Stimulated activated CD8-positive, alpha-beta memory T cell treated with anti-CD3 and anti-CD28 coated beads, Interleukin-4, amount 100 ng/mL, for 24 hours (primary cell): Measurements from ENCODE around the gene EZH1.
A peak's percentile ranks its signal among the peaks of the same experiment; 100 is the strongest.

Experiments used
- DNase-seq: peaks from one replicate; pipeline ENCODE4 v3.0.0-alpha.2; 2020; ENCODE audit warnings: low read depth

The EZH1 gene

DNA sequence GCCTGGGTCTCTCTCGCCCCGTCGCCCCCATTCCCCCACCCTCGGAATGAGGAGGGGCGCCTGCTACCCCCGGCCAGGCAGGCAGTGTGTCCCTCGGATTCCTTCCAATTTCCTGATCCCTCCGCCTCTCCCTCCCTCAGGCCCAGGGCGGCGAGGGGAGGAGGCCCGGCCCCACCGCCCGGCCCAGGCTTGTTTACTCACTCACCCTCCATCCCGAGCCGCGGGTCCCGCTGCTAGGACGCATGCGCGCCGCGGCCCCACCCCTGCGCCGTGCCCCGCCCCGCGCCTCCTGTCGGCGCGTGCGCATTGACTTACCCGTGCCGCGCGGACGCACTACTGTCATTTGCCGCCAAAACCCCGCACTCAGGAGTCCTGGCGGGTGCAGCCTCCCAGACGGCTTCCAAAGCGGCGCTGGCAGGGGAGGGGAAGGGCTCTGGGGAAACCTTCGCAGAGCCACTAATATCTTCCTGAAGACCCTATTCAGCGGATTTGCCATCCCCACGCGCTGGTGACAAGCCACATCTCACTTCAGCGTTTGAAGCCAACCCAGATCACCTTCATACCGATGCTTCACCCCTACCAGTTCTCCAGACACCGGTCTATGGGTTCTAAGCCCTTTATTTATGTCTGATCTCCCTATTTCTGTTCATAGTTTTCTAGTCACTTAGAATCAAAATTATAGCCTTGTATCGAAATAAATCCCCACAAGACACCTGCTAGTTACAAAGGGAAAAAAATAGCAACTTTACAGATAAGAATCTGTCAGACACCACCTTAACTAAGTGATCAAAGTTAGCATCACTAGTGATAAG, at the start of gene EZH1:
Gene EZH1 (minus strand): TSS at position 235 of the 812 bp plus-strand sequence. CDS start 16,099 bp downstream, outside the sequence.
- DNase-seq: peak; percentile 81

DNA sequence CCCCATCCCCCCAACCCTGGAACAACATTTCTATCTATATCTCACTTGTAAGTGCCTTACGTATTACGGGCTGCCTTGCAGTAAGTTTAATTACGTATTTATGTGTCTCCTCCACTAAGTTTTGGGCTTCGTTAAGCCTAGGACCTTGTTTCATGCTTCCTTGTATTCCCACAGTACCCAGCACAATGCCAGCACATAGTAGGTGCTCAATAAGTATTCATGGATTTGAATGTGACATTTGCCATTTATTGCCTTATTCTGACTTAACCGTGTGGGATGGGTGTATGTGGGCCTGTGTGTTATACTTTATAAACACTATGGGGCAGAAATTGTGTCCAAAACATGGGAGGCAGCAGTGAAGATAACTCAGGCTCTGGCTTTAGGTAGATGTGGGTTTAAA, 47.7 kb upstream of the EZH1 start:
- no peak for DNase-seq

DNA sequence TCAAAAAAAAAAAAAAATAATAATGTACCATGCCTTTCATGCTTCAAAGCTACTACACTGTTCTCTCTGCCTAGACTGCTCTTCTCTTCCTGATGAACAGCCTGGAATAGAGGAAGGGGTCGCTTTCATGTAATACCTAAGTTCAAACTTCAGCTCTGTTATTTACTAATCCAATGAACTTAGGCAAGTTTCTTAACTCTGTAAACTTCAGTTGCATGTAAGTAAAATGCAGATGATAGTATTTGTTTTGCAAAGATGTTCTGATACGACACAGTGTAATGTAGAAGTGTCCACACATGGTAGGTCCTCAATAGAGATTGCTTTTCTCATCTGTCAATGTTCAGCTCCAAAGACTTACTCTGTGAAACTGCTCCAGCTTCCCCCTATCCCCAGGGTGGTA, 47.1 kb upstream of the EZH1 start:
- DNase-seq: no peak

DNA sequence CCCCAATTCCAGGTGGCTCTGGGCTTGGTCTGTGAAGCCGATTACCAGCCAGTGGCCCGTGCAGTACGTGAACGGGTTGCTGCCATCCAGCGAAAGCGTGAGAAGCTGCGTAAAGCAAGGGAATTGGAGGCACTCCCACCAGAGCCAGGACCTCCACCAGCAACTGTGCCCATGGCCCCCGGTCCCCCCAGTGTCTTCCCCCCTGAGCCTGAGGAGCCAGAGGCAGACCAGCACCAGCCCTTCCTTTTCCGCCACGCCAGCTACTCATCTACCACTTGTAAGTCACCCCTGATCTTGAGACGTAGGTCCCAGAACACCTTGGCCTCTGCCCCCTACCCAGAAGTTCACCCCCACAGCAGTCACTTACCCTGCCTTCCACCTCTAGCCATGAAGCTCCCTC, 42.4 kb upstream of the EZH1 start:
- DNase-seq: no peak

DNA sequence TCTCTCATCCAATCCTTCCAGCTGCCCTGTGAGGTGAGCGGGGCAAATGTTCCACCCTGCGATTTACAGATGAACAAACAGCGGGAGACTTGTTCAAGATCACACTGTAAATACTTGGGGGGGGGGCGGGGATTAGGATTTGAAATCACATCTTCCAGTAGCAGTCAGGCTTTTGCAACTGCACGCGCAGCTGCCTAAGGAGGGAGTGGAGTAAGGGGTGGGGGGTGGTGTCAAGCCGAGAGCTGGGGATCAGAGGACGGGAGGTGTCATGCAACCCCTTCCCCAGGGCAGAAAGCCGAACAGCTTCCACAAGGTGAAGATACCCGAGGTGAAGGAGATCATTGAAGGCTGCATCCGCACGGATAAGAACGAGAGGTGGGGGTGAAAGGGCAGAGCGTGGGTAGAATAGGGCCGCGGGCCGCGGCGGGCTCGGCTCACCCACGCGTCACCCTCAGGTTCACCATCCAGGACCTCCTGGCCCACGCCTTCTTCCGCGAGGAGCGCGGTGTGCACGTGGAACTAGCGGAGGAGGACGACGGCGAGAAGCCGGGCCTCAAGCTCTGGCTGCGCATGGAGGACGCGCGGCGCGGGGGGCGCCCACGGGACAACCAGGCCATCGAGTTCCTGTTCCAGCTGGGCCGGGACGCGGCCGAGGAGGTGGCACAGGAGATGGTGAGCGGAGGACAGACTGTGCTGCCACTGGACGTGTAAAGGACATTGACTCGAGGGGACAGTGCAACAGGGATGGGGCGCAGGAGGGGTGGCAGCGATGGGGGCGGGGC, 40.2 kb upstream of the EZH1 start:
- no peak for DNase-seq

DNA sequence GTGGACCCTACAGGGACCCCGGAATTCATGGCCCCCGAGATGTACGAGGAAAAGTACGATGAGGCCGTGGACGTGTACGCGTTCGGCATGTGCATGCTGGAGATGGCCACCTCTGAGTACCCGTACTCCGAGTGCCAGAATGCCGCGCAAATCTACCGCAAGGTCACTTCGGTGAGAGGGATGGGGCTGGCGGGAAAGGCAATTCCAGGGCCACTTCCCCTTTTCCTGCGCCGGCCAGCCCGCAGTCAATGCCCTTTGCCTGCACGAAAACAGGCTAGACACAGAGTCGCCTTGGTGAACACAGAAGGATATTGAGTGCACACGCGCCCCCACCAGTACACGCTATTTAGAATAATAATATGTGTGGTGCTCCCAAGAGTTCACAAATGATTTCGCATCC, 39.6 kb upstream of the EZH1 start:
- DNase-seq: no peak

DNA sequence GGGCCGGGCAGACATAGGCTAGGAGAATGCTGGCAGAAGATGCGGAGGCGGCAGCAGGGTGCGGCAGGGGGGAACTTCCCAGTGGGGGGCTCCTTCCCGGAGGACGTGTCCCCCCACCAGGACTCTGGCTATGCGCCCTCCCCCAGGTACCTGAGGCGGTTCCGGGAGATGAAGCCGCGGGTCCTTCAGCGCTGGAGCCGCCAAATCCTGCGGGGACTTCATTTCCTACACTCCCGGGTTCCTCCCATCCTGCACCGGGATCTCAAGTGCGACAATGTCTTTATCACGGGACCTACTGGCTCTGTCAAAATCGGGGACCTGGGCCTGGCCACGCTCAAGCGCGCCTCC, 38.9 kb upstream of the EZH1 start:
- no peak for DNase-seq

DNA sequence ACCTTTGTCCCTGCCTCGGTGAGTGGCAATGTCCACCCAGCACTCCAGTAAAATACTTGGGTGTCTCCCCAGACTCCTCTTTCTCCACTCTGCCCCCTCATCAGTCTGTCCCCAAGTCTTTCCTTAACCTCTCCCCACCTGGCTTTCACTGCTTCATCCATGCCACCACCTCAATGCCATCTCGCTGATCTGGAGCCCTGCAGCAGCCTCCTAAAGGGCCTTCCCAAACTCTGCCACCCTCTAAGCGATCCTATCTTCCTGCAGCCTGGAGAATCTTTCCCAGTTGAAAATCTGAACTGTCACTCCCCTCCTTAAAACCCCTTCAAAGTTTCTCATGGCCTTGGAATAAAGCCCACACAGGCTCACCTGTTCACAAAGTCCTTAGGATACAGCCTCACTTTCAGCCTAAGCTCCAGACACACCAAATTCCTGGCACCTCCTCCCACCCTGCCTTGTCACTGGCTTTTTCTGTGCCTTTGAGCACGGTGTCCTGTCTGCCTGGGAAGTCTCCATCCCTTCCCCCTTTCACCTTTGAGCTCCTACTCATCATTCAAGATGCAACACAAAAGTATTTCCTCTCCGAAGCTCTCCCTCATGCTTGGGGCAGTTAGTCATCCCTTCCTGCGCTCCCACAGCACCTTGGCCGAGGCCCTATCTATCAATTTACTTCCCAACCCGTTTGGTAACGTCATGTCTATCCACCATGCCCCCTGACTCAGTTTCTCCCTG, 38.4 kb upstream of the EZH1 start:
- DNase-seq: no peak

DNA sequence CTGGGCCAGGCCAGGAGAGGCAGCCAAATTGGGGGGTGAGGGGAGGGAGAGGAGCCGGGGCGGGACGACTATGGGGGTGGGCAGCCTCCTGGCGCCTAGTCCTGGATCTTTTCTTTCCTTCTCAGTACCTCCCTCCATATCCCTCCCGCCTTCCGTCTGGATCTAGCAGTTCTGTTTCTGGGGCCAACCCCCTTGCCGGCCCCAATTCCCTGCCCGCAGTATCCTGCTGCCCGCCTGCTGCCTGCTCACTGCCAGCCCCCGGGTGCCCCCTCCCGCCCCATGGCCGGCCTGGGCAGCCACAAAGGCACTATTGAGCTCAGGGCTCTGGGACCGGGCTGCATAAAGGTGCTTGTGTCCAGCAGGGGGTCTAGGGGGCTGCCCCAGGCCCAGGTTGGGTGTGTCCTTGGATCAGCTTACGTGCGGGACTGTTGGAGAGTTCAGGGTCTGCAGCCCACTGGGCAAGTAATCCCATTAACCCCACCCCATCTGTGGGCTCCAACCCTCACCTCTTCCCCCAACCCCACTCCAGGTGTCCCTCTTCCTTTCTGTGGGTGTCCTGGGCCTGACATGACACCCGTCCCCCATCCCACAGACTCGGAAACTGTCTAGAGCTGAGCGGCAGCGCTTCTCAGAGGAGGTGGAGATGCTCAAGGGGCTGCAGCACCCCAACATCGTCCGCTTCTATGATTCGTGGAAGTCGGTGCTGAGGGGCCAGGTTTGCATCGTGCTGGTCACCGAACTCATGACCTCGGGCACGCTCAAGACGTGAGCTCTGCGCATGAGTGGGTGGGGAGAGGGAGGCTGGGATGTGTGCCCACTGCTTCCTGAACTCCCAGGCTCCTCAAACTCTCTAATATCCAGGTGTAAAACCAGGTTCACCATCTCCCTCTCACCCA, 37.6 kb upstream of the EZH1 start:
- DNase-seq: no peak

DNA sequence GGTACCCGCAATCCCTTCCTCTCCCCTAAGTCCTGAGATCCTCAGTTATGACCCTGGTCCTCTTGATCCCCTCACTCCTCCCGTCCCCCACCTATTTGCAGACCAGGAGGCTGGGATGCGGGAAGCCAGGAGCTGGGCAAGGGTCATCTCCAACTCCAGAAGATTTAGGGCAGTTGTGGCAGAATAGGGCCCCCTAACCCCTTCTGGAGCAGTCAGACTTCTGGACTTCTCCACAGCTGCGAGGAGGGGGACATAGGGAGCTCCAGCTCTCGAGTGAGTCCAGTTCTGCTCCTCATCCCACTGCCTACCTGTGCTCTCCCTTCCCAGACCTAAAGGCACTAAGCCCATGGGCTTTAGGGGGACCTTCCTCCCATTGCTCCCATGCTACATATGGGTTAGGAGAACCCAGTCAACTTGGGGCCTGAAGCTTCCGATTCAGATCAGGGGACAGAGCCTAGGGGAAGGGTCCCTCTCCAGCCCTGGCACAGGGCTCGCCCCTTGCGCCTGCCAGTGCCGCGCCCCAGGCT, 36.9 kb upstream of the EZH1 start:
- no peak for DNase-seq

DNA sequence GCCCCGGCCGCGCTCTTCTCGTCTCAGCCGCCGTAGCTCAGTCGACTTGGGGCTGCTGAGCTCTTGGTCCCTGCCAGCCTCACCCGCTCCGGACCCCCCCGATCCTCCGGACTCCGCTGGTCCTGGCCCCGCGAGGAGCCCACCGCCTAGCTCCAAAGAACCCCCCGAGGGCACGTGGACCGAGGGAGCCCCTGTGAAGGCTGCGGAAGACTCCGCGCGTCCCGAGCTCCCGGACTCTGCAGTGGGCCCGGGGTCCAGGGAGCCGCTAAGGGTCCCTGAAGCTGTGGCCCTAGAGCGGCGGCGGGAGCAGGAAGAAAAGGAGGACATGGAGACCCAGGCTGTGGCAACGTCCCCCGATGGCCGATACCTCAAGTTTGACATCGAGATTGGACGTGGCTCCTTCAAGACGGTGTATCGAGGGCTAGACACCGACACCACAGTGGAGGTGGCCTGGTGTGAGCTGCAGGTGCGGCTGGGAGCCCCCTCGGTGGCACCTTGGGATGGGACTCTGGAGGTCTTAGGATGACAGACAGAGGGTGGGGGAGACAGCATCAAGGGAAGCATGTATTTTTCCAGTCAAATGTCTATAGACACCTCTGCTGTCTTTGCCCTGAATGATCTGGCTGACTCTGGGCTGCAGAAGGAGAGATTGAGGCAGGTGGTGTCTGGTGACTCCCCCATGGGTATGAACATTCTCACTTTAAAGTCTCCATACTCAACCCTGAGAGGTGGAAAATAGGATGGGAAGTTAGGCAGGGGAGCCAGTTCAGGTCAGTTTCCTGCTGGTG, 36.2 kb upstream of the EZH1 start:
- DNase-seq: no peak

DNA sequence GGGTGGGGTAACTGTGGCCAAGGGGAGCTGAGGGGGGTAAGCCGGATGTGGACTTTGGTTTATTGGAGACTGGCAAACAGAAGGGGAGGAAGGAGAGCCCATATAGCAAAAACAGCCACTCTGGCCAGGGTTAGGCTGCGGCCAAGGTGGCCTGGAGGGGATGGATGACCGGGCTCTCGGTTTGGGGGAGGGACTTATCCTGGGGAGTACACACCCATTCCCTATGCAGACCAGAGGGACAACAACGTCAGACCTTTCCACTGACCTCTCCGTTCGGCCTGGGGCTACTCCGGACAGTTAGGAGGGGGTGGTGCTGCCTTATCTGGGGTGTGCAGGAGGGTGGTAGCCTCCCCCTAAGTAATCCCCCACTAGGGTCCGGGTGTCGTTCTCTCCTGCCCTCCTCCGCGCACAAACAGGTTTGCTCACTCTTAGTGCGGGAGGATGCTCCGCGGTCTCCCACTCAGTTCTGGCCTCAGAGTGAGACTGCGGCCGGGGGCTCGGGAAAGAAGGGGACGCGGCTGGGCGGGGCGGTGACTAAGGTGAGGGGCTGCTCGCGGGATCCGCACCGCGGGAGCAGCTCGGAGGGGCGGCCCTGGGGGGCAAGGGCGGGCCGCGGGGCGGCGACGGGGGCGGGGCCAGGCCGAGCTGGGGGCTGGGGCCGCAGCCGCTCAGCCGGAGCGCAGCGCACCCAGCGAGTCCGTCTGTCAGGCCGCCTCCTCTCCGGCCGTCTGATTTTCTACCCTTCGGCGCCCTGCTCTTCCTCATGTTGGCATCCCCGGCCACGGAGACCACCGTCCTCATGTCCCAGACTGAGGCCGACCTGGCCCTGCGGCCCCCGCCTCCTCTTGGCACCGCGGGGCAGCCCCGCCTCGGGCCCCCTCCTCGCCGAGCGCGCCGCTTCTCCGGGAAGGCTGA, 35.4 kb upstream of the EZH1 start, which contains the start of gene WNK4:
Gene WNK4 (plus strand): TSS at position 675 of the 915 bp plus-strand sequence. CDS start 89 bp downstream, at position 764.
- no peak for DNase-seq

DNA sequence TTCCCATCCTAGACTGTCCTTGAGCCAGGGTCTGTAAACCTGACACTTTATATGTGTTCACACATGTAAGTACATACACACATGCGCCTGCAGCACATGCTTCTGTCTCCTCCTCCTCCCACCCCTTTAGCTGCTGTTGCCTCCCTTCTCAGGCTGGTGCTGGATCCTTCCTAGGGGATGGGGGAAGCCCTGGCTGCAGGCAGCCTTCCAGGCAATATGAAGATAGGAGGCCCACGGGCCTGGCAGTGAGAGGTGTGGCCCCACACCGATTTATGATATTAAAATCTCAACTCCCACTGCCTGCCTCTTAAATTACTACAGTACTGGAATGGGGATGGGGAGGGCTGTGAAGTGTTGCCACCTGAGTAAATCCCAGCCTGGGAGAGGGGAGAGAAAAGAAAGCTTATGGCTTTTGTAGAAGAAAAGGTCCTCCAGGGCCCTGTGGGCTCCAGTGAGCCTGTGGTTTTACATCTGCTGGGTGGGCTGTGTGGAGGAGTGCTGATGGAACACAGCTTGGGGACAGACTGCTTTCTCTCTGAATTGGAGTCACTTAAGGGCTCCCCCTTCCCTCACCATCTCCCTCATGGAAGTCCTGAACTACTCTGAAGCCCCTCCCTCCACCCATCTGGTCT, 34.6 kb upstream of the EZH1 start:
- DNase-seq: no peak

DNA sequence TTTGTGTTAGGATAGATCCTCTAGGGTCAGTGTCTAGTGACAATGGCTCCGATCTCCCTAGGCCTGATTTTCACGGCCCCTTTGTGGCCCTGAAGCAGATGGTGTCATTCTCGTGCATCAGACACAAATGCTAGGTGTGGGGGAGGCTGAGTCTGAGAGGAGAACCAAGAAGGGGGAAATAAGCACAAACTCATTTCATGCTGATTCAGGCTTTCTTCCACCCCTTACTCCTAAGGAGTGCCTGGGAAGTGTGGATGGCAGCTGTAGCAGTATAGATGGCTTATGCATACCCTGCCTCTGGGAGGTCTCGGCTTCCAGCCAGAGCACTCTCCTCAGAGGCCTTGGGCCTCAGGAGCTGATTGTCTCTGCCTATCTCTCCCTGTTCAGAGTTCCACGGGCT, 33.7 kb upstream of the EZH1 start:
- no peak for DNase-seq

DNA sequence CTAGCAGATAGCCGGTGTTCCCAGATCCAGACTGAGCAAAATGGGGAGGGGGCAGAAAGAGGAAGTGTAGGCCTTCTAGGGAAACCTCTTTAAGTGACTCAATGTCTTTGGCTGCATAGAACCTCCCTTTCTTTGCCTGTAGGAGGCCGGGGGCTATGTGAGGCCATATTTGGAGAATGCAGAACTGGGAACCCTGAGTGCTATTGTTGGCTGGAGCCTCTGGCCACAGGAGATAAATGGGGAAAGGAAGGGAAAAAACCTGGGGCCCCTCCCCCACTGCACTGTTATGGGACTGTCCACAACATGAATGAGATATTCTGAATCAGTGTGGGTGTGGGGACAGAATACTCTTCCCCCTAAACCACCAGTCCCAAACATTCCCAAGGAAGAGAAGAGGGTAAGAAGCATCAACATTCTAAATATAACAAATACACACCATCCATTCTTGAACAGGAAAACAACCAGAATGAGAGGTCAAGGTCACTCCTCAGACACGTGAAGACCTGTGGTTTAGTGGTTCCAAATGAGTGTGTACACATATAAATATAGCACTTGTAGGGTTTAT, 30.8 kb upstream of the EZH1 start:
- DNase-seq: no peak

DNA sequence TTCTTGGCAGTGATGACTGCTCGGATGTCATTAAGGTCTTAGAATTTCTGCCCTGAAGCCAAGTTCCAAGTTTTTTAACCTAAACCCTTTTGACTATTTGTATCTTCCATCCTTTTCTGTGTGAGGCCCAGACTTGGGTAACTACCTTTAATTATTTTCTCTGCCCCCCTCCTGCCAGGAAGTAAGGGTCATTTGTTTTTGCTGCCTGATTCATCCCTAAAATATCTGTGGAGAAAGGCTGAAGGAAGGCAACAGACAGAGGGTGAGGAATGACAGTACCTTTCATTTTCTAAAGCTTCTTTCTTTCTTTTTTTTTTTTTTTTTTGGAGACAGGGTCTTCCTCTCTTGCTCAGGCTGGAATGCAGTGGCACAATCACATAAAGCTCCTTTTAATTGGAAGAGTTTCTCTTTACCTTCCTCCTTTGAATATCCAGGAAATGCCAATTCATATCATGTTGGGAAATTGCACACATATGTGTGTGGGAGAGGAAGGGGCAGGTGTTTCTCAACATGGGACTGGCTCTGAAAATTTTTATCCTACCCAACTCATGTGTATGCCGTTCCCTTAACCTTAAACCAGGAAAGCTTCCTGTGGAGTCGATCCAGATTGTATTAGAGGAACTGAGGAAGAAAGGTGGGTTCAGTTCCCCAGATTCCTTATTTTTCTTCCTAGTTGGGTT, 29.4 kb upstream of the EZH1 start:
- no peak for DNase-seq

DNA sequence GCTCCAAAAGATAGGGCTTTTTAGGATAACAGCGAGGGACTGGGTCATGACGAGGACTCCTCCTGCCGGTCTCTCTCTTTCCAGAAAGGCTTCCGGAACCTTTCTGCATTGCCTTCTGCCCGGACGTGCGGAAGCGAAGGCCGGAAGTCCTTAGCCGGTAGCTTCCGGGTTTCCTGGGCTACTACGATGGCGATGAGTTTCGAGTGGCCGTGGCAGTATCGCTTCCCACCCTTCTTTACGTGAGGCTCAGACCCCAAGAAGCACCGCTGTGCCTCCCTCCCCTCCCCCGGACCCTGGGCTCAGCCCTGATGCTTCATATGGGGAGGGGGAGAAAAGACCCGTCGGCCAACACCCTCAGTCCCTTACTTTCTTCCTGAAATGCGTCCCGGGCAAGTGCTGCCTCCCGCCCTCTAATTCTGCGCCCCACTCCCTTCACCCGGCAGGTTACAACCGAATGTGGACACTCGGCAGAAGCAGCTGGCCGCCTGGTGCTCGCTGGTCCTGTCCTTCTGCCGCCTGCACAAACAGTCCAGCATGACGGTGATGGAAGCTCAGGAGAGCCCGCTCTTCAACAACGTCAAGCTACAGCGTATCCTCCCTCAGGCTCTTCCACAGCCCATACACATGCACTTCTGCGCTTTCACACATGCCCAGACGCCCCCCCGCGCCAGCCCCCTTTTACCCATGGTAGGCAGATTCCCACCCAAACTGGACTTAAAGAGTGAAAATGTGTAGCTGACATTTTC, 28.6 kb upstream of the EZH1 start, which contains the start of gene VPS25:
Gene VPS25 (plus strand): TSS at position 160 of the 746 bp plus-strand sequence. CDS start 27 bp downstream, at position 187.
- DNase-seq: peak; percentile 66
